ENCODE results near the gene CRB1.

CRB1 gene

DNA sequence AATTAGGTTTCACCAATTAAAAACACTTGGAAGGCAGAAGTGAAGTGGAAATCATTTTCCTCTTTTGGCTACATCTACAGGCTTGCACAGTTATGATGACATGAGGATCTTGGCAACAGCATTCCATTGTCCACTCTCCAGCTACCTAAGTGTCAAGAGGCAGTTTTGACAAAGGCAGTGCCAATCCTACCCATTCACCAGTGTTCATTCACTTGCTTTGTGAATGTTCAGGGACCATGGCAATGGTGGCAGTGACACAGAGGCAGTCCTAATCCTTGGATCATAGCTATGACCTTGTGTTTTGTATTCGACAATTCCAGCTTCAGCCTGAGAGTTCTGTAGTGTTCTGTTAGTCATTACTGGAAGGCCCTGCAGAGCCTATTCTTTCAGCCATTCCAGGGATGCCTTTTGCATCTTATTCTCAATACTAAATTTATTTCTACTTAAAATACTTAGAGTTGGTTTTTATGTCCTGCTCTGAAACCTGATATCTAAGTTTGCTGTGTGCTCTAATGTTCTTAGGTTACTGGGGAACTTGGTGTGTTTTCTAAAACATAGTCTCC is 36.7 kb downstream of the CRB1 start:
- DNase-seq: no peak

DNA sequence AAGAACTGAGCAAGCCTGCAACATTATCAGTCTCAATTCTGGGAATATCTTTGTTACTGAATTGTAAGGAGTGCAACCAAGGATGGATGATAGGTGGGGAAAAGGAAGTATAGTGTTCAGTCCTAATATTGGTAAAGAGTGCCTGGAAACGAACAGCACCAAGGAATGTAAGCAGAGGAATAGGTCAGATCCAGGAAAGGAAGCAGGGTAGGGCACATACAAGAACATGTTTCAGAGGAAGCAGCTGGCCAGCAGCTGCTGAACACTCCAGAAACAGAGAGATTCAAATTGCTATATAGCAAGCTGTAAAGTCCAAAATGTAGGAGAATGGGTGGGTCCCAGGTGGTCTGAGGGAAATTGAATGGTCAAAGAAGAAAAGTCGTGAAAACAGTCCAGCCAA is 37.9 kb downstream of the CRB1 start:
- no peak for DNase-seq

DNA sequence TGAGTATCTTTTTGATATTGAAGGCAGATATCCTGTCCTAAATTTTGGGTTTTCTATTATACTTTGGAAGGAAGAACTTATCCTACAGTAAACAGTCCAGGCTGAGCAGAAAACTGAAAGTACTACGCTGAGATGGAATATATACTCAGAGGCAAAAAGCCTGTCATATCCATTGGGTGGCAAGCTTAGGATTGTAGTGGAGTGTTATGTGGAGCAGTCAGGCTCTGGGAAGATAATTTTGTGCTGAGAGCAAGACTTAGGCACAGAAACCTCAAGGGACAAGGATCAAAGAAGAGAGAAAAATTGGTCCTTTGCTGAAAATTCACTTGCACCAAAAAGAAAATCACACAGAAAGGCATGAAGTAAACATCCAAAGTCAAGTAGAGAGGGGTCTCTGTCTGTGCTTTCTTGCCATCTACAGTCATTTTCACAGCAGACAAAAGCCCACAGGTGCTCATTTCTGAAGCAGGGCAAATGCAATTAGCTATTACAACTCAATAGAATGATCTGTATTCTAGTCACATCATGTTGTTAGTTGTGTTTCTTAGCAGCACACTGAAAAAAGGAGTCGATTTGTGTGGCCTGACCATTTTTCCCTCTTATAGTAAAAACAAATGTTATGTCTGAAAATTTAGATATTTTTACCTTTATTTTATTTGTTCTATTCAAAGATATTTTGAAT is 38.5 kb downstream of the CRB1 start:
- DNase-seq: no peak

DNA sequence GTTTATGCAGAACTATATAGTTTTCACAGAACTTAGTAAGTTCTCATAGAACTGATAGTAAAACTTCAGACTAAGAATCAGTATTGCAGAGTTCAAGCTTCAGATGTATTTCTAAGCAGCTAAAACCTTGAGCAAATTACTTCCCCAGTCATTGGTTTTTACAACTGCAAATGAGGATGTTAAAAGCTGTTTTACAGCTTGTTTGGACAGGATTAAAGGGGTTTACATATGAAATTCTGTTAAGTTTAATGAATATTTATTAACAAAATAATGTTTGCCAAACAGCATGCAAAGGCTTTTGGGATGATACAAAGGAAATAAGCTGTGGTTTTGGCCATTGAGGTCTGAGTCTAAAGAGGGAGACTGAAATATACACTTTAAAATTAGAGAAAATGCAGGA is 39.1 kb downstream of the CRB1 start:
- no peak for DNase-seq

DNA sequence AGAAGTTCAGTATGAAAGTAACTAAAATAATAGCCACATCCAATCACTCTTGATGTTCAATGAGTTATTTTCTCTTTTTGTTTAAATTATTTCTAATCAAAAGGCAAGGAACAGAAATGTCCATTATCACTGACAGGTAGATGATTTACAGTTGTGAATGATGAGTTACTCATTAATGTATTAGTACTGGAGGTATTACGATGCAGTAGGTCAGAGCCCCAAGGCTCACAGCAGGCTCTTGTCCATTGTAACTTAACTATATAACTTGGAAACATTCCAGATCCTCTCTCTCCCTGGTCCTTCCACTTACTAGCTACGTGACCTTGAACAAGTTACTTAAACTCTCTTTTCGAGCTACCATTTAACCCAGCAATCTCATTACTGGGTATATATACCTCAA is 39.5 kb downstream of the CRB1 start:
- DNase-seq: no peak

DNA sequence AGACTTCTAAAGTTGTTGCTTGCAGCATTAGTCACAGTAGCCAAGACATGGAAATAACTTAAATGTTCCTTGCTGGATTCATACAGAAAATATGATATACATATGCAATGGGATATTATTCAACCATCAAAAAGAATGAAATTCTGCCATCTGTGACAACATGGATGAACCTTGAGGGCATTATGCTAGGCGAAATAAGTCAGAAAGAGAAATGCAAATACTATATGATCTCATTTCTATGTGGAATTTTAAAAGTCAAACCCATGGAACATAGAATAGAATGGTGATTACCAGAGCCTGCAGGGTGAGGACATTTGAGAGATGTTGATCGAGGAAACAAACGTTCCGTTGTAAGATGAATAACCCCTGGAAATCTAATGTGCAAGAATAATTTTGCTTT is 43.0 kb downstream of the CRB1 start:
- DNase-seq: no peak

DNA sequence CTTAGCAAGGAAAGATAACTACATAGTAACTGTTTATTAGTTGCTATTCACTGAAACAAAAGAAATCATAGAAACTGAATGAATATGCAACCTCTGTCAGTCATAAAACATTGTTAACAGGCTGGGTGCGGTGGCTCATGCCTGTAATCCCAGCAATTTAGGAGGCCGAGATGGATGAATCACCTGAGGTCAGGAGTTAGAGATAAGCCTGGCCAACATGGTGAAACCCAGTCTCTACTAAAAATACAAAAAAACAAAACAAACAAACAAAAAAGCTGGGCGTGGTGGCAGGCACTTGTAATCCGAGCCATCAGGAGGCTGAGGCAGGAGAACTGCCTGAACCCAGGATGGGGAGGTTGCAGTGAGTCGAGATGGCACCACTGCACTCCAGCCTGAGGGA is 44.1 kb downstream of the CRB1 start:
- no peak for DNase-seq

DNA sequence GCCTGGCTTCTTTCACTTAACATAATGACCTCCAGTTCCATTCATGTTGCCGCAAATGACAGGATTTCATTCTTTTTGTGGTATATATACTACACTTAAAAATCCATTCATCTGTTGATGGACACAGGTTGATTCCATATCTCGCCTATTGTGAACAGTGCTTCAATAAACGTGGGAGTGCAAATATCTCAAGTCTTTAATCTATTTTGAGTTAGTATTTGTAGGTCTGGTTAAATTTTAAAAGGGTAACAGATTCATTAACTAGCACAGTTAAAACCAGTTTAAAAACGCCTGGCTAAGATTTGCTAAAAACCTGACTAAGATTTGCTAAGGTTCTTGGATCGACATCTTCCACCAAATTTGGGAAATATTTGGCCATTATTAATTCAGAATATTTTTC is 45.7 kb downstream of the CRB1 start:
- DNase-seq: no peak

DNA sequence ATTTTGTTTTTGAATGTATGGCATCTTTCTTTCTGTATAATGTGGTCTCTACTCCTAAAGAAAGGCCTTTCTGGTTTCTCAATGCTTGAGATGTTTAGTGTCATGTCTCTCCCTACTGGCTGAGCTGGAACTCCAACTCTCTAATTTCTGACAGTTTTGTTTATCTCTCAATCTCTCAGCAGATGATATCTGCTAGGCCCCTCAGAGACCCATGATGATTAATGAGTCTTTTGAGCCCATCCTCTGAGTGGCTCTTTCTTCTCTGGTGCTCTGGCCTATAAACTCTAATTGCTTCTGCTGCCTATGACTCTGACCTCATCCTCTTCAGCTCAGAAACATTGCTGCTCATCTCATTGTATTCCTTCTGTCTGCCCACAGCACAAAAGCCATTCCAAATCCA is 46.6 kb downstream of the CRB1 start:
- DNase-seq: no peak

DNA sequence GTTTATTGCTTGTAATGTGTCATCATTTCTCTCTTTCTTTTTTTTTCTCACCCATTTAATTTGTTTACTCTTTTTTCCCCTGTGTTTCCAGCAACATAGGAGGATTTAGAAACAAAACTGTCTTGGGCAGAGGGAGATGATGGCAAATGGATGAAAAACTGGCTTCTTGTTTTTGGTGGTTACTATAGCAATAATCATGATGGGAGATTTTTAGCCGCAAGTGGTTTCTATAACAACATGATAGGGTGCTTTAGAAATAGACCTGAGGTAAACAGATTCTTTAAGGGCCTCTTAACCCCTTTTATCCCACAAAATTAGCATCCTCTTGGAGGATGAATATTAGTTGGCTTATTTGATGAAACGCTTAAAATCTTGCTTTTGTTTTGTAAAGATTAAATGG is 51.6 kb downstream of the CRB1 start:
- no peak for DNase-seq

DNA sequence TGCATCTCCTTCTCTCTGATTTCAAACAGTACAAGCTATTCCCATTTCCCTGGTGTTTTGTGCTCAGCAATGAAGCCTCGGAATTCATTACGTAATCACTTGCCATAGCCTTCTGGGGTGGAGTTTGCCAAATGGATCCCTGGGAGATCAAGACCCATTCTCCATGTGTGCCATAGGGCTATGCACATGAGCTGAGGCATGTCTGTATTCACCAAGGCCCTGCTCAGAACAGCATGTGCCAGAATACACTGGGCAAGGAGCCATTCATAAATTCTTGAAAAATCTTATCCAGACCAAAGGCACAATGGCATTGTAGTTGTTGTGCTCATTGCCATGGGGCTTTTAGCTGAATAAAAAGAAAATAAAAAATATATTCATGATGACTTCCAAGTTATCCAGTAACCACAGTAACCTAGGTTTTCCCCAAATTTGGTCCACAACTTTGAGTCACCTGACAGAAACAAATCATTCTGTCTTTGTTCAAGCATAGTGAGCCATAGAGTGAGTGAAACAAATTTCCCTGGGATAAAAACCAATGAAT is 53.0 kb downstream of the CRB1 start:
- no peak for DNase-seq

DNA sequence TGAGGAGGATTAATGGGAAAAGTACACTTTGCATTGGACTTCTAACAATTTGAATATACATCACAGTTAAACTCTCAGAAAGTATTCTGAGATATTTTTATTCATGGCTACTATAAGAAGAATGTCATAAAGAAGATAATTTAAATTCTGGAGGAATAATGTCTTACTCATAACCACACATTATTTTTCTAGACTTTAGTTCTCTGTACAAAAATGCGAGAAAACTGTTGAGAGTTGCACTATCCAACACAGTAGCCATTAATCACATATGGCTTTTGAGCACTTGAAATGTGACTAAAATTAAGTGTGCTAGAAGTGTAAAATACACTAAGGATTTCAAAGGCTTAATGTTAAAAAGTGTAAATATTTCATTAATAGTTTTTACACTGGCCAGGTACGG is 53.8 kb downstream of the CRB1 start:
- DNase-seq: no peak

DNA sequence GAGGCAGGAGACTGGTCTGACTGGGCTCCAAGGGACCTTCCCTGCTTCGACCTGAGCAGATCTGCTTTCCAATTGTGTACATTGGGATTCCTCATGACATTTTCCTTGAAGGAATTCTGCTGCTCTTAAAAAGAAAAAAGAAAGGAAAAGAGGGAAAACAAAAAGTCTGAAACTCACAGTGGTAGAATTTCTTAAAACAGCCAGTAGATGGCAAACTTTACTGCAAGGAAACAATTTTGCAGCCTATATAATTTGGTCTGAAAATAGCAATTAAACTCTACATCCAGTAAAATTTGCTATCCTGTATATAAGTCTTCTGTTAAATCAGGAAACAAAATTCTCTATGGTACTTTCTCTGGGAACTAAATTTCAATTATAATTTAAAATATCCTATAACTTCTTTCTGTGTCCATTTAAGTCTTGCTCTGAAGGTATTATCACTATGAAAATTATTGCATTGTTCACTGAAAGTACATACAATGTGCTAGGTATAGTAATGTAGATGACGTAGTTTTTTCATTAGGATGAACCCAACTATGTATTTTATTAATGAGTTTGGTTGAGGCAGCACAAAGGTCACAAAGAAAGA is 59.8 kb downstream of the CRB1 start:
- DNase-seq: no peak

DNA sequence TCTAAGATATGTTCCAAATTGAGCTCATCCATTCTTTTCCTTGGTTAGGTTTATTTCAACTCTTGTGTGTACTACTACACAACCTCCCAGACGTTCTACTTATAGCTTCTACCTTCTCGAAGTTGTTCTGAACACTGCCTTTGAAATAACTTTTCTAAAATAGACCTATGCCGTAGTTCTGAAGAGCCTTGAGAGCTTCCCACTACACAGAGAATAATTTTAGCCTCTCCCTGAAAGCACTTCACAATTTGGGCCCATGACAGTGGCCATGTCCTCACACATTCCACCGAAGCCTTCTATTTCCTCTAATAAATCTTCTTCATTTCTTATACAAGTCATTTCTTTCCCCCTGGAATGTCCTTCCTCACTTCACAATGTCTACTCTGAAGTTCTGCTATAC is 62.2 kb downstream of the CRB1 start:
- no peak for DNase-seq

DNA sequence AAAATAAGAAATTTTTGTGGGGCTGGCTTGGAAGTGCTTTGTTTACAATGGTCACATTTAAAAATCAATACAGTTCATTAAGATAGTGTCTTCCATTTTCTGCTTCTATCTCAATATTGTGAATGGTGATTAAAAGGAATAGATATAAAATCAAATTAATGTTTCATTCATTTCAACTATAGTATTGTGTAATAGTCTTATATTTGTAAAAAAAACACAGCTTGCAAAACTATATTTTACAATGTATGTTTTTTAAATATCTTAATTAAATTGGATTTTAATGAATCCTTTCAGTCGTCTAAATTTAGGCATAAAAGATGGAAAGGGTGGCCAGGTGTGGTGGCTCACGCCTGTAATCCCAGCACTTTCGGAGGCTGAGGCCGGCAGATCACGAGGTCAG is 63.5 kb downstream of the CRB1 start:
- no peak for DNase-seq

DNA sequence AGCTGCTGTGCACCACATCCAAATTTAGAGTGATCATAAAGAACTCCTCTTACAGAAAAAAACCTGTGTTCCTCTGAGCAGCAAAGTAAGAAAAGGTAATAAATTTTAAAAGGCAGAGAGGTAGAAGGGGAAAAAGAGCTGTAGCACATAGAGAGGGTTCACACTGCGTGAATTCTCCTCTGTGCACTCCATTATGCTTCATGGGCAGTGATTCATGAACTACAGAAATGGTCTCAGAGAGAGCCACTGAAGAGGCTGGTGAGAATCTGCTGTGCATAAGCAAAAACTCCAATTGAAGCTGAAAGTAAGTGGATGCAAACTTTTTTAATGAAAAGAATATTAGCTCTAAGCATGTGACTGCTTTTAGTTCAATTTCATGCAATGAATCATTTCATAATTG is 65.0 kb downstream of the CRB1 start:
- DNase-seq: no peak

DNA sequence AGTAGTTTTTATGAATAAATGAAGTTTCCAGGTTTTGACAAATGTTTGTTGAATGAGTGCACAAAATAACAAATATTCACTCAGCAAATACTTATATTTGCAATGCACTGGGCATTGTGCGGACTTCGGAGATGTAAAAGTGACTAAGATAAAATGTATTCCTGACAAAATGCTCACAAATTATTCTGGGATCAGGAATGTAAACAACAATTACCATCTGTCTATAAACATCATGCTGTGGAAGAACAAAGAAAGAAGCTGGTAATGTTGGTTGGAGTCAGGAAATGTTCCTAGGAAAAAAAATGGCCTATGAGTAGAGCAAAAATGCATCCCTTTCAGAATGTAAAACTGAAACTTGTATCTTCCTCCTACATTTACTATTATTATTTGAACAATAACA is 68.5 kb downstream of the CRB1 start:
- no peak for DNase-seq

DNA sequence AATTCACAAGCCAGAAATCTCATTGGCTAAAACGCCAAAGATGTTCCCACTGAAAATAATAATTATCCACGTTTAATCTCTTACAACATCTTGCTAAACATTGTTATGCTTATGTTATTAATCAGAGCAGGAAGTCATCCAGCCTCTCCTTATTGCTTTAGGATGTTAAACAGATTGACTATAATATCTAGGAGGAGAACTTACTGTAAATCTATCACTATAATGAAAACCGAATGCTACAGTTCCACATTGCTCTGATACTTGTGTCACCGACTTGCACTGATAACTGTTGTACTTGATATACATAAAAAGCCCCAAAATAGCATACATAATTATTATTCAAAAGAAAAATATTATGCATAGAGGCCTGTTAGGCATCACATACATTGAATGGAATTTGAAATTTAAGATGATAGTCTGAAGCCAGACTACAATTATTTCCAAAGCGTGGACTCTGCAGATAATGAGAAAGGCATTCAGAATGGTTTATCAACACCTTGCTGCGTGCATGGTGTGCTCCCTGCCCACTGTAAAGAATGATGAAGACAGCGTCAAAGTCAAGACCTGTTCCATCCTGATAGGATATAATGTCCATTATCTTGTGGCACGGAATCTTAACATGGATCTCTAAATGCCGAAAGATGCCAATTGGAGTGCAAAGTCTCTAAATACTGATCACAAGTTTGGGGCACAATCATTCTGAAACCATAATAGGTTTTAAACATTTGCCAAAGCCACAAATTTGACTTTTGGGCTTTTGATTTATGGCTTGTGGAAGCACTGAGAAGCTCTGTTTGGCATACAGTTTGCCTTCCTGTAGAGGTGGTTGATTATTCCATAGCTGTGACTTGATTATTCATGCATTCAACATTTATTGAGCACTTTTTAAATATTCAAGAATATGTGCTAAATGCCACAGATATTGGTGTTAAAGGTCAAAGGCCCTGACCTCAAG is 71.3 kb downstream of the CRB1 start:
- no peak for DNase-seq

DNA sequence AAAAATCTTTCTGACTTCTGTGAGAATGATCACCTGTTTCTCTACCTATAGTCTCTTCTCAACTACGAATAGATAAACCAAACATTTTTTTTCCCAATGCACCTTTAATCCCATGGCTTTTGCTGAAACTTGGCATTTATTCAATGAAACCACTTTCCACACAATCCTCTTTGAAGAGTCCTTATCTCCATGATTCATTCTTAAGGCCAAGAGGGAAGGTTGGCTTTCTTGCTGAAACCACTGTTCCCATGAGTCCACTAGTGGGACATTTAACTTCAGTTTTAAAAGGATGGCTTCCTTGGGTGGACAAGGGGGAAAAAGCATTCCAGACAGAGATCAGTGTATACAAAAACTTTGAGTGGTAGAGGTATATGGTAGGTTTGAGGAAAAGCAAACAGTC is 73.6 kb downstream of the CRB1 start:
- no peak for DNase-seq

DNA sequence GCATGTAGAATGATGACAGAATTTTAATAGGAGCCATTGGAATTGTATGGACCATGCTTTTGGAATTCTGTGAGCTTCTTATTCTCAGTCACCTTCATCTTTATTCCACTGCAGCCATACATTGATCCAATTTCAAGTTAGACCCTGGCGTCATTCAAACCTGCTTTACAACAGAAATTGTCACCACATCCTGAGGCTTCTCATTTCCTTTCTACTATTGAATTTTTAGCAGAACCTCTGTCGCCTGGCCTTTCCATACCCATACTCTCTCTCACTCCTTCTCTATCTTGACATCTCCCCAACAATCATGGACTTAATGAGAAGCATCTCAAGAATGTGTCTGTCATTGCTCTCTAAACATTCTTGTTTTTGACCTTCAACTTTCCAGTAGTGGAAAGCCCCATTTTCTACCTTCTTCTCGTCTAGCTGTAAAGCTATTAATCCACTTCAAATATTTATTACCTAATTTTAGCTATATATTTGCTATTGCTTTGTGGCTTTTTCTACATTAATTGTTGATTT is 74.1 kb downstream of the CRB1 start:
- DNase-seq: no peak

DNA sequence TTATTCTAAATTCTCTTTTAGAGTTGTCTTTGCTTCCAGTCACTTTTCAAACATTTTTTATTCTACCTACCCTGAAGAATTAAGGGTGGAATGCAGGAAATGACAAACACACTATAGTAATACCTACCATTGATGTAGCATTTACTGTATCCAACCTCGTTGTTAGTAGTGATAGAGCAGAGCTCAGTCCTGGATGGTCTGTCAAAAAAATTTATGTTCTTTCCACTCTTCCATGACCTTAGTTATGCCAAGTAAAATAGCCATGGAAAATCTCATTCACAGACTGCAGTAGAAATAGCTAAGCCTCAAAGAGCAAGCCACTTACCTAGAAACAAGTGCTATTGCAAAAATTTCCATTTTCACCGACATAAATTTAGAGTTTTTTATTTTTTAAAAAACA is 74.6 kb downstream of the CRB1 start:
- DNase-seq: no peak

DNA sequence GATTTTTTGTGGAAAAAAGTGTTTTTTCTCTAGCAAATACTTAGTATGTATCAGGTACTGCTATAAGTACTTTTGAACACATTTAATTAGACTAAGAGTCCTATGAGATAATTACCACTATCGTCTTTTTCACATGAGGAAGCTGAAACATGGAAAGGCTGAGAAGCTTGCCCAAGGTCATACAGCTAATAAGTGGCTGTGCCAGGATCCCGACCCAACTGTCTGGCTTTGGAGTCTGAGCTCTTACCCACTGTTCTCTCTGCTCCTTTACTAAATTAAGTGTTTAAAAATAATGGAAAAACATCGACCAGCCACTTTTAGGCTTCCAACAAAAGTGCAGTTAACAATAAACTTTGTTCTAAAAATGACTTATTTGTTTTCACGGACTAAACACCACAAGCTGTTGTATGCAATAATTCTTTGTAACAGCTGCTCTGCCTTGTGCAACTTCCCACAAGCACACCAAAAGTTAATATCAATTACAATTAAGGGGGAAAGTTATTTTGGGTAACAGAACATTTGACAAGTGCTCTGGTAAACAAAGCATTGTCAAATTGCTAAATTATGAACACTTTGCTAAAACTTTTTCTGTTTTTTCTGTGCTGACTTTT is 75.7 kb downstream of the CRB1 start:
- DNase-seq: no peak

Measured in effector CD8-positive, alpha-beta T cell (primary cell).